Bronchial epithelial cell (primary cell): ENCODE measurements around the gene IGFALS. TPM values are rescaled to one million over a fixed set of nuclear protein-coding genes. Genes with fewer than 3 reads are reported as not detected.

ENCODE experiments used
- total RNA-seq: library from RNA; depleted of rRNA; stranded (reverse); fragments of >200 nt; gene quantifications from 2 replicates; pipeline ENCODE4 v1.2.1, GENCODE V29; 2014

IGFALS gene
- total RNA-seq, 1 donor from 2014 or later, result not detected

Other genes starting within 250 kb of the IGFALS start
- 10.8 and 12.4 TPM in 2 replicates for gene IFT140, start 181.6 kb downstream of the IGFALS start, total RNA-seq
- gene CRAMP1, start 181.3 kb downstream of the IGFALS start, total RNA-seq, result 3.9 and 5.0 TPM in 2 replicates
- gene JPT2, start 115.4 kb downstream of the IGFALS start, total RNA-seq, result 55.0 and 59.2 TPM in 2 replicates
- gene MAPK8IP3, start 87.5 kb downstream of the IGFALS start, total RNA-seq, result 24.5 and 28.7 TPM in 2 replicates
- gene NME3, start 22.2 kb downstream of the IGFALS start, total RNA-seq, result 48.5 and 56.9 TPM in 2 replicates
- gene EME2, start 20.9 kb downstream of the IGFALS start, total RNA-seq, result 5.8 and 6.1 TPM in 2 replicates
- 71.3 and 74.8 TPM in 2 replicates for gene MRPS34, start 20.6 kb downstream of the IGFALS start, total RNA-seq
- 35.5 and 48.2 TPM in 2 replicates for gene SPSB3, start 11.1 kb downstream of the IGFALS start, total RNA-seq
- gene NUBP2, start 10.7 kb downstream of the IGFALS start, total RNA-seq, result 60.2 and 82.9 TPM in 2 replicates
- gene HAGH, start 33.1 kb upstream of the IGFALS start, total RNA-seq, result 60.0 and 91.8 TPM in 2 replicates
- gene FAHD1, start 33.5 kb upstream of the IGFALS start, total RNA-seq, result 61.6 and 61.9 TPM in 2 replicates
- 0.26 TPM in 1 of 2 replicates, not detected in the other for gene MEIOB, start 78.5 kb upstream of the IGFALS start, total RNA-seq
- gene HS3ST6, start 124.7 kb upstream of the IGFALS start, total RNA-seq, result 2.2 TPM in 1 of 2 replicates, not detected in the other
- 2.9 and 6.0 TPM in 2 replicates for gene MSRB1, start 149.5 kb upstream of the IGFALS start, total RNA-seq
- gene RPL3L, start 161.0 kb upstream of the IGFALS start, total RNA-seq, result under 0.01 and 0.13 TPM in 2 replicates
- 115 and 219 TPM in 2 replicates for gene NDUFB10, start 165.8 kb upstream of the IGFALS start, total RNA-seq
- 5,082 and 6,563 TPM in 2 replicates for gene RPS2, start 171.1 kb upstream of the IGFALS start, total RNA-seq
- gene RNF151, start 173.2 kb upstream of the IGFALS start, total RNA-seq, result not detected in 2 replicates
- 38.5 and 44.5 TPM in 2 replicates for gene TBL3, start 178.3 kb upstream of the IGFALS start, total RNA-seq
- gene NOXO1, start 187.8 kb upstream of the IGFALS start, total RNA-seq, result 1.6 and 2.0 TPM in 2 replicates
- gene GFER, start 190.5 kb upstream of the IGFALS start, total RNA-seq, result 16.1 and 18.4 TPM in 2 replicates
- gene SYNGR3, start 196.3 kb upstream of the IGFALS start, total RNA-seq, result 2.9 and 5.2 TPM in 2 replicates
- 26.3 and 31.9 TPM in 2 replicates for gene ZNF598, start 216.1 kb upstream of the IGFALS start, total RNA-seq
- 0.13 TPM in 1 of 2 replicates, not detected in the other for gene NPW, start 226.1 kb upstream of the IGFALS start, total RNA-seq
- gene NHERF2, start 233.2 kb upstream of the IGFALS start, total RNA-seq, result 15.8 and 20.1 TPM in 2 replicates